GM23338 (cell line): ENCODE results near the gene PALLD.

ENCODE experiments used
- CTCF ChIP-seq, 2 experiments: fragments of 200-600 bp in 1 of 2; sonication (generic) in 1 of 2; conservative IDR thresholded peaks; 2 replicates each; pipeline versions ENCODE4 v1.5.1 to v1.6.1; 2016 to 2017; ENCODE audit warnings: antibody characterized with exemption in 2 of 2, low read depth in 2 of 2, mild to moderate bottlenecking in 2 of 2, moderate library complexity in 1 of 2
- ETS1 ChIP-seq: IDR thresholded peaks from 2 replicates; pipeline ENCODE4 v1.6.1; 2016; ENCODE audit warnings: antibody characterized with exemption
- EZH2 ChIP-seq: fragments of 200-600 bp; sonication (generic); IDR thresholded peaks from one replicate; pipeline ENCODE4 v1.8.0; 2017; ENCODE audit warnings: antibody characterized with exemption, mild to moderate bottlenecking, low read depth; ENCODE audit not compliant: unreplicated experiment
- EZH2phosphoT487 ChIP-seq: fragments of 200-600 bp; sonication (generic); IDR thresholded peaks from one replicate; pipeline ENCODE4 v1.8.1; 2018; ENCODE audit warnings: antibody characterized with exemption; ENCODE audit not compliant: unreplicated experiment
- JUNB ChIP-seq: IDR thresholded peaks from one replicate; pipeline ENCODE4 v1.6.1; 2016; ENCODE audit warnings: antibody characterized with exemption; ENCODE audit not compliant: unreplicated experiment
- POLR2AphosphoS5 ChIP-seq: IDR thresholded peaks from 2 replicates; pipeline ENCODE4 v1.6.1; 2016; ENCODE audit warnings: antibody characterized with exemption, low read depth
- REST ChIP-seq: IDR thresholded peaks from one replicate; pipeline ENCODE4 v1.6.1; 2018; ENCODE audit warnings: antibody characterized with exemption; ENCODE audit not compliant: unreplicated experiment
- STAT1 ChIP-seq: IDR thresholded peaks from one replicate; pipeline ENCODE4 v1.6.1; 2016; ENCODE audit warnings: antibody characterized with exemption; ENCODE audit not compliant: unreplicated experiment

GRCh38 chr4:168882650-168883233, 385.9 kb downstream of the PALLD start:
- TF ChIP-seq REST, result no peak
- no peak for TF ChIP-seq CTCF (conservative IDR thresholded peaks at IDR 0.05; ENCODE audit: low read depth in 2 of 2)
- no peak for TF ChIP-seq JUNB
- TF ChIP-seq POLR2AphosphoS5, result no peak
- no peak for TF ChIP-seq EZH2phosphoT487
- no peak for TF ChIP-seq EZH2
- TF ChIP-seq STAT1, result no peak
- TF ChIP-seq ETS1, result no peak
